ENCODE data around the gene TBCB.
"Not testable (repeated sequence)": the region's sequence is repeated elsewhere in the genome, so short reads cannot be mapped to it uniquely, and the experiment has no call there.

TBCB gene

GRCh38 chr19:36115453-36116343 is at the start of gene TBCB:
TSS of gene TBCB (plus strand) at chr19:36115468. CDS start at chr19:36115561, 93 bp downstream.
- DNase-seq = no peak

GRCh38 chr19:36067681-36068080 is 47.6 kb upstream of the TBCB start:
- no peak for DNase-seq

- not testable (repeated sequence) for DNase-seq
Observed at GRCh38 chr19:36068810-36069499, 46.3 kb upstream of the TBCB start.

GRCh38 chr19:36072081-36072480 is 43.2 kb upstream of the TBCB start:
- no peak for DNase-seq

- DNase-seq = no peak
Observed at GRCh38 chr19:36073121-36073876, 42.0 kb upstream of the TBCB start.

- DNase-seq = no peak
Observed at GRCh38 chr19:36079389-36079945, 35.8 kb upstream of the TBCB start.

GRCh38 chr19:36081385-36081784 is 33.9 kb upstream of the TBCB start:
- no peak for DNase-seq

GRCh38 chr19:36081894-36082293 is 33.4 kb upstream of the TBCB start:
- DNase-seq = no peak

- DNase-seq = no peak
Observed at GRCh38 chr19:36082916-36083315, 32.4 kb upstream of the TBCB start.

- DNase-seq = no peak
Observed at GRCh38 chr19:36084231-36085009, 30.8 kb upstream of the TBCB start.

GRCh38 chr19:36086326-36086725 is 28.9 kb upstream of the TBCB start:
- no peak for DNase-seq

GRCh38 chr19:36089847-36090246 is 25.4 kb upstream of the TBCB start:
- DNase-seq = no peak

- DNase-seq = no peak
Observed at GRCh38 chr19:36090910-36091695, 24.2 kb upstream of the TBCB start.

- no peak for DNase-seq
Observed at GRCh38 chr19:36092566-36092965, 22.7 kb upstream of the TBCB start.

GRCh38 chr19:36093146-36093662 is 22.1 kb upstream of the TBCB start:
- no peak for DNase-seq

- no peak for DNase-seq
Observed at GRCh38 chr19:36093687-36094086, 21.6 kb upstream of the TBCB start.

- no peak for DNase-seq
Observed at GRCh38 chr19:36097036-36097435, 18.2 kb upstream of the TBCB start.

GRCh38 chr19:36099166-36099785 is 16.0 kb upstream of the TBCB start:
- no peak for DNase-seq

GRCh38 chr19:36100476-36100875 is 14.8 kb upstream of the TBCB start:
- DNase-seq = no peak

- DNase-seq = no peak
Observed at GRCh38 chr19:36101550-36102327, 13.5 kb upstream of the TBCB start.
